NCI-H82 treated with DMSO at 0.1 percent for 48 hours (cell line): ENCODE data around the gene PAK6.
A peak's percentile ranks its signal among the peaks of the same experiment; 100 is the strongest.

Source experiments
- DNase-seq: peaks from one replicate; lab custom pipeline; 2025; ENCODE audit not compliant: unreplicated experiment; lab: John Stamatoyannopoulos, UW

Gene PAK6

GRCh38 chr15:40275954-40276353 lies 37.1 kb downstream of the PAK6 start:
- DNase-seq = no peak

GRCh38 chr15:40276927-40277326 lies 38.1 kb downstream of the PAK6 start:
- DNase-seq = no peak

- no peak for DNase-seq
Observed at GRCh38 chr15:40277471-40277870, 38.6 kb downstream of the PAK6 start.

GRCh38 chr15:40278026-40278425 lies 39.2 kb downstream of the PAK6 start:
- DNase-seq = no peak

- DNase-seq = no peak
Observed at GRCh38 chr15:40279437-40280141, 40.7 kb downstream of the PAK6 start.

- no peak for DNase-seq
Observed at GRCh38 chr15:40280260-40281056, 41.6 kb downstream of the PAK6 start.

- DNase-seq = peak; percentile 32
Observed at GRCh38 chr15:40281057-40281800, 42.4 kb downstream of the PAK6 start.

- DNase-seq = no peak
Observed at GRCh38 chr15:40281801-40282146, 42.9 kb downstream of the PAK6 start.

- no peak for DNase-seq
Observed at GRCh38 chr15:40282147-40282868, 43.4 kb downstream of the PAK6 start.

GRCh38 chr15:40282869-40283614 lies 44.2 kb downstream of the PAK6 start, which contains the start of gene ANKRD63:
Gene ANKRD63, minus strand, starts transcription at chr15:40283064. Its CDS starts 478 bp downstream, at chr15:40282586.
- no peak for DNase-seq

GRCh38 chr15:40283615-40284300 lies 44.9 kb downstream of the PAK6 start:
- no peak for DNase-seq

- DNase-seq = no peak
Observed at GRCh38 chr15:40285151-40285550, 46.3 kb downstream of the PAK6 start.

GRCh38 chr15:40285554-40286011 lies 46.7 kb downstream of the PAK6 start:
- no peak for DNase-seq

- no peak for DNase-seq
Observed at GRCh38 chr15:40286061-40286532, 47.2 kb downstream of the PAK6 start.

- no peak for DNase-seq
Observed at GRCh38 chr15:40286794-40287193, 47.9 kb downstream of the PAK6 start.

GRCh38 chr15:40287505-40287904 lies 48.6 kb downstream of the PAK6 start:
- no peak for DNase-seq

GRCh38 chr15:40287968-40288367 lies 49.1 kb downstream of the PAK6 start:
- no peak for DNase-seq

GRCh38 chr15:40289140-40289775 lies 50.4 kb downstream of the PAK6 start:
- no peak for DNase-seq

- no peak for DNase-seq
Observed at GRCh38 chr15:40290545-40290917, 51.7 kb downstream of the PAK6 start.
